NCI-H446 treated with DMSO at 0.1 percent for 48 hours (cell line): ENCODE measurements around the gene TRABD2B.

ENCODE experiments used
- DNase-seq: peaks from one replicate; lab custom pipeline; 2025; lab: John Stamatoyannopoulos, UW

The TRABD2B gene

GRCh38 chr1:47774986-47775834, 222.0 kb downstream of the TRABD2B start:
- no peak for DNase-seq

DNA sequence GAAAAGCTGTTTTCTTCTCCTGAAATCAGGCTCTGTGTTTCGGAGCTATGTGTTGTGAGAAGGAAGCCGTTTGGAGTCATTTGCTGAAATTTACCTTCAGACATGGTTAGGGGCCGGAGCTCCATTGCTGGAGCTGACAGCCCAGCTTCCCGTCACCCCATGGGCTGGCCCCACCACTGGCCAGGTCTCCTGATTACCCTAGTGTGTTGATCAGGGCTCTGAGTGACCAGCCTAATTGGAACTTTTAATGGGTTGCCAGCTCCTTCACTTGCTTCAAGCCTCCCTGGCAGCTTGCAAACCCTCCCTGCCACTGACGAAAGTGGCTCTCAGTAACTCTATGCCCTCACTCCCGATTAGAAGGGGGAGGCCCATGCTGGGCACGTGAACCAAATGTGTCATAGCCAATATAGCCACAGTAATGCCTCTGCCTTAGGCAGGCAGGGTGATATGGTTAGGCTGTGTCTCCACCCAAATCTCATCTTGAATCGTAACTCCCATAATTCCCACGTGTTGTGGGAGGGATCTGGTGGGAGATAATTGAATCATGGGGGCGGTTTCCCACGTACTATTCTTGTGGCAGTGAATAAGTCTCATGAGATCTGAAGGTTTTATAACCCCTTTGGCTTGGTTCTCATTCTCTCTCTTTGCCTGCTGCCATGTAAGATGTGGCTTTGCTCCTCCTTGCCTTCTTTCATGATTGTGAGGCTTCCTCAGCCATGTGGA, 224.1 kb downstream of the TRABD2B start:
- DNase-seq: no peak

DNA sequence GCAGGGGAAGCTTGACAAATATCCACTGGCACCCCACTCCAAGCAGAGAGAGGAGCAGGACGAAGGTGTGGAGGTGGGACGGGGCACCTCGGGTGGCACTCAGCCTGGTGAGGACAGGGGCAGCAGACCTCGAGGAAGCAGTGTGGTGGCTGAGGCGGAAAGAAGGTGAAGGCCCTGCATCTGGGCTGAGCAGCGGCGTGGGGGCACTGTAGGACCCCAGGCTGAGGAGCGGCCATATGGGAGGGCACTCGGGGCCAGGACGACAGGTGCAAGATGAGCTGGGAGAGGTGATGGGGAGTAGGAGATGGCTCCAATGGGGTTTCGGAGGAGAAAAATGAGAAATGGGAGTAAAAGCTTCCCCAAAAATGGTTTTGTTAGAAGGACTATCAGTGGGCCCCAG, 224.9 kb downstream of the TRABD2B start:
- DNase-seq: no peak

- no peak for DNase-seq
These were observed 225.4 kb downstream of the TRABD2B start for GRCh38 chr1:47771751-47772150.

GRCh38 chr1:47769983-47770382, 227.2 kb downstream of the TRABD2B start:
- DNase-seq: no peak

- DNase-seq: no peak
These were observed 227.9 kb downstream of the TRABD2B start for GRCh38 chr1:47769295-47769694.

DNA sequence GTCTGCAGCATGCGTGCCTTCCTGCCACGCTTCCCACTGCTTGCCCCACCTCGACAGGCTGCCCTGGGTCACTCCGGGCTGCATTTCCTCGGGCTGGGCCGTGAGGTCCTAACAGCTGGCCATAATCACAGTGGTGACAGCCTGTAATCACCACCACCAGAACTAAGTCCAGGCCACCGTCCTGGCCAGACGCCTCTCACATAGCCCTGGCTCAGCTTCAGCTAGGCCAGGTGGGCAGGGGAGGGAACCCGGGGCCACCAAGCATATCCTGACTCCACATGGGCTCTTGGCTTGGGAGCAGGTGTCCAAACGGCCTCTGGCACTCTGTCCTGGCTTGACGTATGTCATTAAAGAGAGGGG, 229.5 kb downstream of the TRABD2B start:
- no peak for DNase-seq

DNA sequence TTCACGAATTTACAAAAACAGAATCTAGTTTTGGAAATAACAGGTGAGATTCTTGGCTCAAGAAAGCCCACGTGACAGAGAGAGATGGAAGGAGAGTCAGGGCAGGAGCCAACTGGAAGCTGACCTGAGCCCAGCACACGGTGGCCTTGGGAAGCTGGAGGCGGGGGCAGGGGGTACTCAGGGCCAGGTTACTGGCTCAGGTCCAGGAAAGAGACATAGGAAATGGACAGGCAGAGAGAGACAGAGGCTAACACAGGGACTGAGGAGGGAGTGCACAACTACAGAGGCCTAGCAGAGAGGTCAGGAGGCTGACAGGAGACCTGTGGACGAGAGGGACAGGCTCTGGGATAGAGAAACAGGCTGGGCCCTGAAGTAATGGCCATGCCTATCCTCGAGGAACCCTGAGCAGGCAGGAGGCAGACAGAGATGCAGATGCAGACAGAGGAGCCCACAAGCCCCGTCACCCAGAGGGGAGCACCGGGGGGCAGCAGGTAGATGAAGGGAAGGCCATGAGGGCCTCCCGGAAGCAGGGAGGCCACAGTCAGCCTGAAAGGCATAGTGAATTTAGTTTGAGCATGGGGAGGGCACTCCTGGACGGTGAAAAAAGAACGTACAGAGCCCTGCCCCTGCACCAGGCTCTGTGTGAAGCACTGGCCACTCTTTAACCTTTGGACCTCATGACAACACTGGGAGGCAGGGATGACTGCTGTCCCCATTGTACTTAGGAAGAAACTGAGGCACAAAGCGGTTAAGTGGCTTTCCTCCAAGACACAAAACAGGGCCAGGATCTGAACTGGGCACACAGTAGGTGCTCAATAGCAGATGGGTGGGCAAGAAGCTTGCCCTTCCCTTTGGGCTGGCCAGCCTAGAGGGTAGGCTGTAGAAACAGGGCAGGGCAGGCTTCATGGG, 230.1 kb downstream of the TRABD2B start:
- DNase-seq: no peak

- no peak for DNase-seq
These were observed 231.3 kb downstream of the TRABD2B start for GRCh38 chr1:47765742-47766485.

GRCh38 chr1:47765236-47765635, 231.9 kb downstream of the TRABD2B start:
- DNase-seq: no peak

DNA sequence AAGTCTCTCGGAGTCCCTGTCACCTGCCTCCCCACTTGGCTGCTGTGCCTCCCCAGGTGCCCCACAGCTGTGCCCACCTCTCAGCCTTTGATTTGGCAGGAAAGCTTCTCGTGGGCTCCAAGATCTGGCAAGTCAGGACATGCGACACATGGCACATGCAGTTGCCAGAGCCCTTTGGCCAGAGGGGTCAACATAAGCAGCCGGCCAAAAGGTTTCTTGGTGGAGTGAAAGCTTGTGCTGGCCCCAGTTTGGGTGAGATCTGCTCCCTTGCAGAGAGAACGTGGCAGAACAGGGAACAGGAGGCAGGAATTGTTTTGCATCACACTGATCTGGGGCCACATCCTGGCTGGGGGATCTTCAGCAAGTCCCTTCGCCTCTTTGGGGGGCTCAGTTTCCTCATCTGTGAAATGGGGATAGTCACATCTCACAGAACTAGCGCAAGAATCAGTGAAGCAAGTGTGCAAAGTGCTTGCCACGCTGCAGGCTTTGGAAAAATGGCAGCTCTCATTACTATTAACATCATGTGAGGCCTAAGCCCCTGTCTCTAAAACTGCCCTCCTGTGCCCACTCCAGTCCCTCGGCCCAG, 232.6 kb downstream of the TRABD2B start:
- DNase-seq: no peak

DNA sequence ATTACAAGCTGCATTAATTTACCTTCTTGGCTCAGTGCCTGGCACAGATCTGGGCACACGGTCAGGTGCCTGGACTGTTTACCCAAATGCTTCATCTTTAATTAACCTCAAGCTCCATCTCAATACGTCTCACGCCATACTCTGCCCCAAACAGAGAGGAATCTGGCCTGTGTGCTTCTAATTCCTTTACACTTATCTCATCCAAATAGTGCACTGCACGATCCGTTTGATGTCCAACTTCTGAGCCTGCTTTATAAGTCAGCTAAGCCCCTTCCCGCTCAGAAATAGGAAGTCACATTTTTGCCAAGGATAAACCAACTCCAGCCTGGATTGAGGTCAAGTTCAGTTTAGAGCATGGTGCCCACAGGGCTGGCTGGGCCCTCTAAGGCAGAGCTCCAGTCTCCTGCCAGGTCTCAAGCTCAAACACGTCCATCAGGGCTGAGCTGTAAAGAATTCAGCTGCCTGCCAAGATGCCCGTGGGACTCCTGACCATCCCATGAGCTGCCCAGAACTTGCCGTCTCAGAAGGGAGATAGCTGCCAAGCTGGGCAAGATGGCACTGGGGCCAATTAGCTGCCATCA, 233.5 kb downstream of the TRABD2B start:
- DNase-seq: no peak

- no peak for DNase-seq
These were observed 235.2 kb downstream of the TRABD2B start for GRCh38 chr1:47761974-47762373.

GRCh38 chr1:47761201-47761930, 235.8 kb downstream of the TRABD2B start:
- no peak for DNase-seq

DNA sequence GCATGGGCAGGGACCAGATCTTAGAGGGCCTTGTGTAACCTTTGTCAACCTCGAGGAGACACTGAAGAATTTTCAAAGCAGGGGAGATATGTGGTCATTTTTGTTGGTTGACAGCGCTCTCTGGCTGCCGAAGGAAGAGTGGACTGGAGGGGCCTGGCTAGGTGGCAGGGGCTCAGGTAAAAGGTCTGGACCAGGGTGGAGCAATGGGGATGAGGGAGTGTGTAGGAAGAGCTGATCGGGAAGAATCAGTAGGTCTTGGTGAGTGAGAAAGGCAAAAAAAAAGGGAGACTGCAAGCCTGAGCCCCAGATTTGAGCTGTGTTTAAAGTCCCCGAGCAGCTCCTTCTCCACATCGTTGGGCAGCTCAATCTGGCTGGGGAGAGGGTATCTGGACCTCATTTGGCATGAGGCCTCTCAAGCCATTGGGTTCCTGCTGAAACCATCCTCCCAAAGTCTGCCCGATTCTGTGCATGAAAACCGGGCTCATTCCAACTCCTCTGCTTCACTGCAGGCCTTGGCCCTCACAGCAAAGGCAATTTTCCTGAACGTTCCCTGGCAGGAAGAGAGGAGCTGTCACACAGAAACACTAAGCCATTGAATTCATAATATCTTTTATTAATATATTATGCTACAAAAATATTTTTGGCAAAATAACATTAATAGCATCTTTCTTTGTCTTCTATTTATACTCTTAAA, 237.1 kb downstream of the TRABD2B start:
- no peak for DNase-seq

DNA sequence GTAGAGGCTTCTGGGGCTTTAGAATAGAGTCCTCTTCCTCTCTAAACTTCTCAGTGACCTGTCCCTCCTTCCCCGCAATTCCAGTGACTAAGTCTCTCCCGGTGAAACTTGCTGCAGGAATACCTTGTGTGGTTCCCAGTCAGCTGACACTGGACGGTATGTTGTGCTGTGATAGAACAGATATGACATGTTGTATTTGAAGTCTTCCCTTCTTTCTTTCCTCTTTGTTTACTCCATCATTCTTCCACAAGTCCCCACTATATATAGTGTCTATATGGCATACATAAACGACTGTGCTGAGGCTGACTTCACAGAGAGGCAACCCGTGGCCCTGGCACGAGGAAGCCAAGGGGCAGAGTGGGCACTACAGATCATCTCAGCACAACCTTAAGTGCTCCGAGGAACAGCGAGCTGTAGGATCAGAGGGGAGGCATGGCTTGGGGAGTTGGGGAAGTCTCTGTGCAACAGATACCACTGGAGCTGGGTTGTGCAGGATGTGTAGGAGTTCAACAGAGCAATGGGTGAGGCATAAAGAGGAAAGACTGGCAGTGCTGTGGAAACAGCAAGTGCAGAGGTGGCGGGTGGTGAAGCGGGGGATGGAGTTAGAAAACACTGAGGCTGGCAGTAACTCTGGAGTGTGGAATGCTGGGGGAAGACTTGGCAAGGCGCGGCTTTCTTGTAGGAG, 237.8 kb downstream of the TRABD2B start:
- DNase-seq: no peak

DNA sequence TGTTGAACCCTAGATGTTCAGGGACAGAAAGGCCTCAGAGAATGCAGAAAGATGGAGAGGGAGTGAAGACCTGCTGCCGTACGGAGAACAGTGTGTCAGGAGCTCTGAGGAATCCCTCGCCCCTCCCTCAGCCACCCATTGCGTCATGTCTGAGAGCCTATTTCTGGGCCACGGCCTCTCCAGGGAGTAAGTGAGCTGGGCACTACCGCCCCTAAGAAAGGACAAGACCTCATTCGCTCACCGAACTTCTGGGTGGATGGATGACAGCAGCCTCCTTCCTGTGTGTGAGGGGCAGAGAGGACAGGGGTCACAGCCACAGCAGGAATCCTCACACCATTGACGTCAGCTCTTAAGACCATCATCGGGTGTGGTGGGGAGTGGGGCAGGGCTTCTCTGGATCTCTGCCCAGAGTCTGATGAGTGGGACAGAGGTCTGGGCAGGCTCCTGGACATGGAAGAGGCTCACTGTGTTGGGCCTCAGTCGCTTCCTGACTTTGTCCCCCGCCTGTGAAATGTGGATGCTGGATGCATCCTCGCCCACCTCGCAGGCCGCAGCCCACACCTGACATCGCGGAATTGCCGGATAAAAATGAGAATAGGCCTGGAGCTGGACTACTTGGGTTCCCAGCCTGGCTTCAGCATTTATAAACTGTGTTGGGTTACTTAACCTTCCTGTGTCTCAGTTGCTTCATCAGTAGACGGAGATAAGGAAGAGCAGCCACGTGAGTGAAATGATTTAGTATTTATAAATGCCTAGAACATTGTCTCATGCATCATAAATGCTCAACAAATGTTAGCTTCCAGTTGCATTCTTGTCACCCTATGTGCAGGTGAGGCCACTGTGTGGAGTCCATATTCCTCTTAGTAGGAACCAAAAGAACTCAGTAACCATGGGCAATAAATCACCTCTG, 238.6 kb downstream of the TRABD2B start:
- DNase-seq: no peak
